GM12878 (cell line): ENCODE measurements around the gene FAM110A. TPM values are rescaled to one million over a fixed set of nuclear protein-coding genes. Genes with fewer than 3 reads are reported as not detected.
A peak's percentile ranks its signal among the peaks of the same experiment; 100 is the strongest.

Source experiments
- ATAC-seq: fragments of 200-7000 bp; cut with Tn5 transposase; 3 replicates; pipeline ENCODE4 v1.9.1; 2020; ENCODE audit warnings: mild to moderate bottlenecking, moderate library complexity
- BruUV-seq: library from RNA; stranded (reverse); fragments of 400-500 nt; replicated peaks from 2 replicates; lab custom pipeline; 2021; lab: Mats Ljungman, UMichigan
- CTCF ChIA-PET: fragments of 300-600 bp; sonication (Branson Sonifier 250); formaldehyde crosslinking; extraction: SDS; loops from one replicate; lab custom pipeline; 2021; ENCODE audit warnings: inconsistent platforms; lab: Yijun Ruan, JAX
- POLR2A ChIA-PET: fragments of 350-600 bp; formaldehyde crosslinking; extraction: SDS; loops from one replicate; lab custom pipeline; 2021; ENCODE audit warnings: inconsistent platforms; lab: Charles Lee
- RAD21 ChIA-PET: fragments of 300-600 bp; sonication (Branson Sonifier 250); formaldehyde crosslinking; loops from one replicate; lab custom pipeline; 2023; ENCODE audit warnings: antibody characterized with exemption; ENCODE audit not compliant: unreplicated experiment; lab: Charles Lee
- SMC1A ChIA-PET: fragments of 300-600 bp; sonication (Branson Sonifier 250); formaldehyde crosslinking; loops from one replicate; lab custom pipeline; 2023; ENCODE audit not compliant: unreplicated experiment, uncharacterized antibody; lab: Charles Lee
- DNase-seq: peaks from one replicate; pipeline ENCODE4 v3.0.0-alpha.2; 2011; ENCODE audit warnings: low read depth, low spot score
- FAIRE-seq: peaks from 3 replicates; lab custom pipeline; 2011; peaks lifted over from hg19 to GRCh38; lab: Jason Lieb, UNC
- H2AFZ ChIP-seq: 2 replicates; pipeline ENCODE4 v1.6.0; 2011; ENCODE audit warnings: low read depth, low read length, control low read depth; ENCODE audit not compliant: control insufficient read depth
- H3K27ac ChIP-seq: 2 replicates; pipeline ENCODE4 v1.5.1; 2011; ENCODE audit warnings: control low read depth; ENCODE audit not compliant: control insufficient read depth, insufficient read depth
- H3K27me3 ChIP-seq, 2 experiments: replicated peaks in 1 of 2; 2 replicates each; pipeline versions ENCODE4 v1.6.0 to v1.6.1; 2011; ENCODE audit warnings: low read length in 1 of 2; ENCODE audit not compliant: control insufficient read depth in 2 of 2, insufficient read depth in 2 of 2
- H3K36me3 ChIP-seq, 2 experiments: 2 replicates each; pipeline ENCODE4 v1.5.1; 2011; ENCODE audit warnings: low read length in 1 of 2; ENCODE audit not compliant: control insufficient read depth in 2 of 2, insufficient read depth in 2 of 2
- H3K4me1 ChIP-seq: 2 replicates; pipeline ENCODE4 v1.6.1; 2011; ENCODE audit warnings: mild to moderate bottlenecking, low read length, moderate library complexity, mixed read lengths; ENCODE audit not compliant: control insufficient read depth, insufficient read depth
- H3K4me2 ChIP-seq: 2 replicates; pipeline ENCODE4 v1.6.0; 2011; ENCODE audit warnings: control low read depth; ENCODE audit not compliant: control insufficient read depth, insufficient read depth
- H3K4me3 ChIP-seq: fragments of 200-600 bp; sonication (generic); 2 replicates; pipeline ENCODE4 v1.5.1; 2016
- H3K79me2 ChIP-seq: 2 replicates; pipeline ENCODE4 v1.6.0; 2011; ENCODE audit warnings: low read length; ENCODE audit not compliant: control insufficient read depth, insufficient read depth
- H3K9ac ChIP-seq: 2 replicates; pipeline ENCODE4 v1.8.0; 2011; ENCODE audit warnings: low read length, control low read depth, mixed read lengths; ENCODE audit not compliant: control insufficient read depth, insufficient read depth
- H3K9me3 ChIP-seq: replicated peaks from 3 replicates; pipeline ENCODE4 v1.5.1; 2011; ENCODE audit warnings: mild to moderate bottlenecking, low read length; ENCODE audit not compliant: control insufficient read depth, insufficient read depth
- H4K20me1 ChIP-seq: 2 replicates; pipeline ENCODE4 v1.6.0; 2011; ENCODE audit not compliant: control insufficient read depth, insufficient read depth
- EED ChIP-seq: sonication (generic); IDR thresholded peaks from 2 replicates; pipeline ENCODE4 v1.6.1; 2016; ENCODE audit warnings: antibody characterized with exemption, low read depth
- HDAC6 ChIP-seq: fragments of 200-600 bp; sonication (generic); IDR thresholded peaks from one replicate; pipeline ENCODE4 v1.8.0; 2017; ENCODE audit warnings: antibody characterized with exemption; ENCODE audit not compliant: unreplicated experiment
- SREBF2 ChIP-seq: IDR thresholded peaks from 2 replicates; pipeline ENCODE4 v1.6.1; 2012; ENCODE audit warnings: mild to moderate bottlenecking, low read length
- WGBS: methylation state at CpG from one replicate; pipeline ENCODE4 v1.1.6; 2016; ENCODE audit warnings: low lambda C conversion rate; ENCODE audit not compliant: insufficient replicate concordance, insufficient coverage; ENCODE audit errors: missing lambda C conversion rate; 5-methylcytosine and 5-hydroxymethylcytosine counted together
- in situ Hi-C: fragments of 300-500 bp; cut with MboI; formaldehyde crosslinking; loops from 9 replicates; pipeline ENCODE4 v1.14.3; 2018; ENCODE audit warnings: mixed read lengths
- intact Hi-C: fragments of 100-400 bp; cut with micrococcal nuclease; formaldehyde crosslinking; loops from one replicate; pipeline ENCODE4 v1.14.2; 2022; ENCODE audit not compliant: unreplicated experiment
- polyA plus RNA-seq, 11 experiments: library from polyadenylated mRNA; depleted of rRNA in 4 of 11; unstranded in 6 of 11; stranded (reverse) in 5 of 11; fragments of >200 nt; fragmentation: Nextera tagmentation in 4 of 11; fragmentation: Illumina TruSeq in 1 of 11; extraction: Ambion mirVana in 4 of 11; extraction: Trizol in 1 of 11; gene quantifications; 1 replicate in 1 of 11; 2 replicates in 10 of 11; pipeline versions ENCODE4 v1.2.1 to v1.2.3, GENCODE V29; 2011 to 2016; ENCODE audit warnings: inconsistent platforms in 2 of 11, missing spikeins in 2 of 11, low read depth in 1 of 11
- total RNA-seq, 4 experiments: library from RNA; depleted of rRNA in 3 of 4; stranded (reverse); fragments of >200 nt in 3 of 4; fragmentation: Illumina TruSeq in 1 of 4; extraction: Trizol in 1 of 4; gene quantifications; 2 replicates each; pipeline versions ENCODE4 v1.2.1 to v1.2.3, GENCODE V29; 2013 to 2021

The FAM110A gene
- total and polyA plus RNA-seq, 10 of the 15 experiments (the other 5 are each of a cell fraction or from before 2014, with no cell fraction given), result 1.1 to 14.8 (median 7.4) TPM

DNA sequence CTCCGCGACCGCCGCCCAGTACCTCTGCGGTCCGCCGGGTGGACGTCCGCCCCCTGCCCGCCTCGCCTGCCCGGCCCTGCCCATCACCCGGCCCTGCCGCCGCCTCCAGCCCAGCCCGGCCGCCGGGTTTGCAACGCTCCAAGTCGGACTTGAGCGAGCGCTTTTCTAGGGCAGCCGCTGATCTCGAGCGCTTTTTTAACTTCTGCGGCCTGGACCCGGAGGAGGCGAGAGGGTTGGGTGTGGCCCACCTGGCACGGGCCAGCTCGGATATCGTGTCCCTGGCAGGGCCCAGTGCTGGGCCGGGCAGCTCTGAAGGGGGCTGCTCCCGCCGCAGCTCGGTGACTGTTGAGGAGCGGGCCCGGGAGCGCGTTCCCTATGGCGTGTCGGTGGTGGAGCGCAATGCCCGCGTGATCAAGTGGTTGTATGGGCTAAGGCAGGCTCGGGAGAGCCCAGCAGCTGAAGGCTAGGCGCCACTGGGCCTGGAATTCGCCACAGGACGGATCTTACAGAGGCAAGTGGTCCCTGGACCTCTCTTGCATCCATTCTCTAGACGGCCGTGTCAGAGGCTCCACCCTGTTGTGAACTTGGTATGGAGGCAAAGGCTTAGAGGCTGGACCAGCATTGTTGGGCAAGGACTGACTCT is 11.8 kb downstream of the FAM110A start:
- WGBS, result 93% methylated on average over 31 of the region's 50 CpGs
- no TSS peak for BruUV-seq
- H2AFZ ChIP-seq, result no peak overlapping the region; the same call in 1 of the 2 replicates
- no peak for FAIRE-seq
- H4K20me1 ChIP-seq, result no peaks in the 10 kb centered on the region
- H3K36me3 ChIP-seq, result peaks cover 0 to 5% of the 10 kb centered on the region in 2 experiments; a peak in 2 of 4 replicates
- no peaks in the 10 kb centered on the region; the same call in 1 of the 2 replicates for H3K79me2 ChIP-seq
- DNase-seq, result no peak
- H3K9ac ChIP-seq, result peak overlapping the region; percentile 27; the same call in 1 of the 2 replicates
- no peaks in the 10 kb centered on the region for H3K27me3 ChIP-seq
- ChIA-PET CTCF (no interaction called here), POLR2A (interaction anchor here (2.5 kb wide), 1 partner anchor 12 kb away, joined by 13 read pairs; the partner anchor contains the start of gene FAM110A)
- ATAC-seq, result no peak
- peak overlapping the region; percentile 94 for H3K4me2 ChIP-seq
- peak overlapping the region; percentile 68; the same call in 1 of the 2 replicates for H3K27ac ChIP-seq
- peaks cover 36% of the 10 kb centered on the region for H3K4me1 ChIP-seq
- H3K9me3 ChIP-seq, result no peaks in the 10 kb centered on the region
- in situ Hi-C loops, result no loop called here
- TF ChIP-seq SREBF2, result no peak
- TF ChIP-seq, all 136 proteins: peak for 0
- ChIA-PET RAD21 (no interaction called here), SMC1A (no interaction called here)
- H3K4me3 ChIP-seq, result peak overlapping the region; percentile 68; the same call in 1 of the 2 replicates
- intact Hi-C loops, result no loop called here

DNA sequence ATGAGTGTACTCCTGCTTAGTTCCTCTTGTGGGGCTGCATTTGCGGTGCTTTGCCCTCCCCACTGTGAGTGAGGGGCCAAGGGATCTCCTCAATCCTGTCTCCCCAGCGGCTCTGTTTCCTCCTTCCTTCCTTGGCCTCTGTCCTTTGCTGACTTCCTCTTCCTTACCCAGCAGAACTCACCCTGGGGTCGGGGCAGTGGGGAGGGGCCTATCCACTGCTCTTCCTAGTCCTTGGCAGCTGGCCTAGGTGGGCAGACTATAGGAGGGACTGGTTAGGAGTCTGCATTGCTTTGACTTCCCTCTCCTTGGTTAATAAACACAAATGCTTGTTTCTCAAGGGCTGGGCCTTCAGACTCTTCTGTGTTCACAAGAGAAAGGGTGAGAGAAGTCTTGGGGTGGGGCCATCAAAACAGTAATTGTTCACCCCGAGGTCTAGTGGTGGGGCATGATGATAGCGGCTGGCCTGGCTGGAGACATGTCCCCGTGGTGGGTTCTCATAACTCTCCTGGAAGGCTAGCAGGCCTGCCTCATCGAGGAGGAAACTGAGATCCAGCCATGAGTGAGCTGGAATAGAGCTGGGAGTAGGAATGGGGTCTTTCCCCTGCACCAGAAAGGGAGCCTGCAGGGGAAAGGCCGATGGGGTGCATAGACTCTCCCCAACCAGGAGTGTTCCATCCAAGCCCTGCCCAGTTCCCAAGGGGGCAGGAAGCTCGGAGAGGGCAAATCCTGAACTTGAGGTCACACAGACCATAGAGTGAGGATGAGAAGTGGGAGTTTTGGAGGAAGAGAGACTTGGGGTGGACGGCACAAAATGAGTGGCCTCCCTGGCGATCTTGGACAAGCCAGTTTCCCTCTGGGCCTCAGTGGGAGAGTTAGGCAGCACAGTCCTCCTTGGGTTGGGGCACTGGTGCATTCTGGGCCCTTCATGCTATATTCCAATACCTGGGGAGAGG is 12.7 kb downstream of the FAM110A start:
- DNase-seq, result no peak
- peak overlapping the region; percentile 94 for H3K4me2 ChIP-seq
- no peaks in the 10 kb centered on the region for H3K9me3 ChIP-seq

More for the DNA sequence above, 12.7 kb downstream of the FAM110A start:
- FAIRE-seq (no peak), ATAC-seq (no peak)
- TF ChIP-seq HDAC6 (no peak), EED (peak; percentile 32; the same call in 1 of the 2 replicates)
- Histone ChIP-seq H3K4me3 (peak overlapping the region; percentile 23; the same call in 1 of the 2 replicates), H3K4me1 (peaks cover 36% of the 10 kb centered on the region), H4K20me1 (no peaks in the 10 kb centered on the region), H3K27me3 (no peaks in the 10 kb centered on the region), H3K9ac (peak overlapping the region; percentile 37), H3K79me2 (no peaks in the 10 kb centered on the region; the same call in 1 of the 2 replicates), H3K27ac (peak overlapping the region; percentile 68), H2AFZ (peak overlapping the region; percentile 61), H3K36me3 (peaks cover 0 to 5% of the 10 kb centered on the region in 2 experiments; a peak in 2 of 4 replicates)
- POLR2A ChIA-PET, result interaction anchor here (2.0 kb wide), 1 partner anchor 13 kb away, joined by 8 read pairs; the partner anchor contains the start of gene FAM110A
- RAD21 ChIA-PET, result interaction anchor here (0.5 to 2.0 kb wide), 5 partner anchors 11 to 1932 kb away, joined by 3 to 10 read pairs (median 4); partner anchors contain the start of gene FAM110A
- WGBS, result 54% methylated on average over 11 of the region's 11 CpGs
- CTCF ChIA-PET, result interaction anchor here (0.8 to 1.2 kb wide), 3 partner anchors 16 to 109 kb away, joined by 3 to 5 read pairs (median 3); no protein-coding TSS in a partner anchor
- in situ Hi-C loops (no loop called here), intact Hi-C loops (no loop called here)
- SMC1A ChIA-PET, result interaction anchor here (0.6 to 1.4 kb wide), 2 partner anchors 26 to 40 kb away, joined by 3 read pairs; no protein-coding TSS in a partner anchor
- no TSS peak for BruUV-seq
